HG03045 (cell line): ENCODE data around the gene SNRNP200.

Experiments used
- ATAC-seq: cut with Tn5 transposase; IDR thresholded peaks from one replicate; pipeline ENCODE4 v1.9.1; 2021; ENCODE audit warnings: mild to moderate bottlenecking, moderate library complexity; ENCODE audit not compliant: unreplicated experiment

The SNRNP200 gene

GRCh38 chr2:96305091-96305978 is at the start of gene SNRNP200:
Gene SNRNP200, minus strand, starts transcription at chr2:96305546. Its CDS starts 109 bp downstream, at chr2:96305437.
- ATAC-seq = peak; percentile 95

DNA sequence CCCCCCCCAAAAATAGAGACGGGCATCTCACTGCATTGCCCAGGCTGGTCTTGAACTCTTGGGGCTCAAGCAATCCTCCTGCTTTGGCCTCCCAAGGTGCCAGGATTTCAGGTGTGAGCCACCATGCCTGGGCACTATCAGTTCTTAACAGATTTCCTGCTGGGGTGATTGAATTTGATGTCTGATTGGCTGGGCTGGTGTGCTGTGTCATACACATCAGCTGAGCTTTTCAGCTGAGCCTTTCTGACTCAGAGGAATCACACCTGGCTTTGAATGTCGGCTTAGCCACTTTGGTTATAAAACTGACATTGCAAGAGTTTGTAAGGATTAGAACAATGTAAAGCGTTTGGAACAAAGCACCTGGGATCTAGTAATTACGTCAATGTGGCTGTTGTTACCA is 49.1 kb upstream of the SNRNP200 start:
- ATAC-seq = no peak

DNA sequence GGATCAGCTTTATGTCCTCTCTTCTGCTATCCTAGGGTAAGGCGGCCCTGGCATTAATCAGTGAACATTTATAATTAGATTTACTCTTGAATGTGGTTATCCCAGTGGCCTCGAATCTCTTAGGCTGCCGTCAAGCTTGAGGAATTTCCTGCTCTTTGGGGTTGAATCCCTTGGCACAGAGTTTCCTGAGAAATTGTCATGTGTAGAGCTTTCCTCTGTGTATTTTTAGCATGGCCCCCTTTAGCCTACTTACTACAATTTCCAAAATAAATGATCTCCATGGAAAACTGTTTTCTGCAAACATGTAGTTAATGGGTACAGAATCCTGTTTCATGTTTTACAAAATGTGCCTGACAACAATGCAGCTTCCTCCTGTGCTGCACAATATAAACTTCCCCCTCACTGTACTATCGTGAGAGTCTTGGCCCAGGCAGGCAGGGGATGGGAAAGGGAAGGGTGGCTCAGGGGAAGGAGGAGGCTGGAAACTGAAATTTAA is 48.3 kb upstream of the SNRNP200 start:
- no peak for ATAC-seq

DNA sequence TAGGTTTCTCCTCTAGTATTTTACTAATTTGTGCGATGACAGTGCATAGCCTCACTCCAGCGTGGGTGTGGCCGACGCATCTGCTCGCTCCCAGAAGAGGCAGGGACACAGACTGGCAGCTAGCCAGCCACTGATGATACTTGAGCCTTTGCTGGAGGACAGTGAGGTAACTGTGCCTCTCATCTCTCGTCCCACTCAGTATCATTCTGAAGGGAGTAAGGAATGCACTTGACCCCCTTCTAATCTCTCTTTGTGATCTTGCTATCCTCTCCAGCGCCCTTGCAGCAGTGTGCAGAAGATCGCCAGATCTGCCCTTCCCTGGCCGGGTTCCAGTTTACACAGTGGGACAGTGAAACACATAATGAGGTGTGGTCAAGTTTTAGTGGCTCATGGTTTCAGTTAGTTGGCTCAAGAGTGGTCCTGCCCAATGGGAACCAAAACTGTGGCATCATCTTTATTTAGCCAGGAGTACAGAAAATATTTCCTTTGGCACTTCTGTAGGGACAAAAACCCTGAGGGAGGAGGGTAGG is 47.8 kb upstream of the SNRNP200 start:
- ATAC-seq = no peak

DNA sequence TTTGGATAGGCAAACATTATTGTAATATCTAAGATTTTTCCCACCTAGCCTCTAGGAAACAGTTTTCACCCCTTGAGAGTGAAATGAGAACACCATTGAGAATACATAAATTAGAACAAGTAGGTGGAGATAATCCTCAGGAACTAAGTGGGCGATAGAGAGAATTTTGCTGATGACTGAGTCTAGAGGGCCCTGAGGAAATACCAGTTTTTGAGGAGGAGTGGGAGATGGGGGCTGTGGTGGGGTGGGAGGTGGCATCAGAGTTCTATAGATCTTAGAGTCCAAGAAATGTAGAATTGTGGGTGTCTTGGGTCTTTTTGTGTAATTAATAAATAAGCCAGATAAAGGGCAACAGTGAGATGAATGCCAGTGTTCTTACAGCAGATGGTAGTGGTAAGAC is 42.0 kb upstream of the SNRNP200 start:
- ATAC-seq = no peak

DNA sequence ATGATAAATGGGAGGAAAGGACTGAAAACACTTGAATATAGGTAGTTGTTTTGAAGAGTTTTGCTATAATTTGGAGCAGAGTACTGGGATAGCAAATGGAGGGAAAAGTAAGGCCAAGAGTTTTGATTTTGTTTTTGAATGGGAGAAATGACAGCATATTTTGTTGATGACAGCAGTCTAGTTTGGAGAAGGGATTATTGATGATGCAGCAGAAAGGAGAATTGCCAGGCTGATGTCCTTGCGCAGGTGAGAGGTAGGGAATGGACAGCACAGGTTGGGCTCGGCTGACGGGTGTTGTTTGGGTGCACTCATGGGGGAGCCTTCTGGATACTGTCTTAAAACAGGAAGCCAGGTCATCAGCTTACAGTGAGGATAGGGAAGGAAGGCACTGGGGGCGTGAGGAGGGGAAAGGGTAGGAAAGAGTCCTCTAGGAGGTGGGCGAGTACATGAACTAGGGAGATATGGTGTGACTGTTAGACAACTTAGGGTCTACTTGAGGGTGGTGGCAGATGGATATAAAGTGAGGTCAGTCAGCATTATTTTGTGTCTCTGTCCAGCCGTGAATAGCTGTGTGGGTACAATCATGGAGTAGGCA is 40.6 kb upstream of the SNRNP200 start:
- ATAC-seq = no peak

- no peak for ATAC-seq
These were observed 40.1 kb upstream of the SNRNP200 start for GRCh38 chr2:96345438-96345837.

GRCh38 chr2:96344011-96344410 is 38.7 kb upstream of the SNRNP200 start:
- ATAC-seq = peak; percentile 77

DNA sequence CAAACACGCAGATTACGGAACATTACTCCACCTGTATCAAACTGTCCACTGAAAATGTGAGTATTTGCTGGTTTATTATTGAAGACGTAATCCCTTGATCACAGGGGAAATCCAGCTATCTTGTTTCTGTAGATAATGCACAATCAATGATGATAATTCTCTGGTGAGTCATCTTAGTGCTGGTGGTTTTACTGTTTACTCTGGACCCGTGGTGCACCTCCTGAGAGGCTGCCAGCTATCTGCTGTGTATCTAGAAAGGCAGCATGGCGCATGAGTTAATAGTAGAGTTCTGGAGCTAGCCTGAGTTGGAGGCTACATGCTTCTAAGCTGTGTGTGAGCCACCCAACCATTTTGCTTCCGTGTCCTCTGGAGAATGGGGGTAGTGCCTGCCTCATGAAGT is 36.7 kb upstream of the SNRNP200 start:
- ATAC-seq = no peak

GRCh38 chr2:96341641-96342040 is 36.3 kb upstream of the SNRNP200 start:
- no peak for ATAC-seq

GRCh38 chr2:96340493-96341414 is 35.4 kb upstream of the SNRNP200 start:
- ATAC-seq = no peak

DNA sequence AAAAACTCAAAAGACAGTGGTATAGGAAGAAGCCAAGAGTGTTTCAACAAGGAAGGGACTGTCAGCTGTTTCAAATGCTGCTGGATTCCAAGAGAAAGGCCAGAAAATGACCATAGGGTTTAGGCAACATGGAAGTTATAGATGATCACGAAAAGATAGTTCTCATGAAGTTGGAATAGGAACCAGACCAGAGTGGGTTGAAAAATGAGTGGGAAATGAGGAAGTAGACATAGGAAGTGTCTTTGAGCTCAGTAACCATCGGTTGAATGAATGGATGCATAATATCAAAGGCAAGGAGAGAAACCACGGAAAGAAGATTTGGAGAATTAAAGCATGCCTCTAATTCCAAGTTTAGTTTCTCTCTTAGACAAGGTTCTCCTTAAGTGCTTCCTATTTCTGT is 31.5 kb upstream of the SNRNP200 start:
- no peak for ATAC-seq

GRCh38 chr2:96336104-96336775 is 30.9 kb upstream of the SNRNP200 start:
- ATAC-seq = no peak

GRCh38 chr2:96333708-96334107 is 28.4 kb upstream of the SNRNP200 start:
- no peak for ATAC-seq

DNA sequence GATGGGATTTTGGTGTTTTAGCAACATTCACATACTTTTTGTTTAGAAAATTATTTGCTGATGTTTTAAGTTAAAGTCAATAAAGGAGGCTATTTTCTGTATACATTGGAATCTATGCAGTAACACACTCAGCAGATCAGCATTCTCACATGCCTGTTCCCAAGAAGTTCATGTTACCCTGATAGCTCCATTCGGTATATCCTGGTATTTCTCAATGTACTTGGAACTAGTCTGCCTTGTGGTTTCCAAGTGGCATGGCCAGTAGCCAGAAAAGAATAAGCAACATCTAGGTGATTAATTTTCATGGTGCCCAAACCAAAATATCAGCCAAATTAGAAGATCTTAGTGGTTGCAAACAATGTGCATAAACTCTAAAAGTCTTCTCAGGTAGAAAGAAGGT is 25.1 kb upstream of the SNRNP200 start:
- no peak for ATAC-seq

GRCh38 chr2:96329874-96330273 is 24.5 kb upstream of the SNRNP200 start:
- no peak for ATAC-seq

DNA sequence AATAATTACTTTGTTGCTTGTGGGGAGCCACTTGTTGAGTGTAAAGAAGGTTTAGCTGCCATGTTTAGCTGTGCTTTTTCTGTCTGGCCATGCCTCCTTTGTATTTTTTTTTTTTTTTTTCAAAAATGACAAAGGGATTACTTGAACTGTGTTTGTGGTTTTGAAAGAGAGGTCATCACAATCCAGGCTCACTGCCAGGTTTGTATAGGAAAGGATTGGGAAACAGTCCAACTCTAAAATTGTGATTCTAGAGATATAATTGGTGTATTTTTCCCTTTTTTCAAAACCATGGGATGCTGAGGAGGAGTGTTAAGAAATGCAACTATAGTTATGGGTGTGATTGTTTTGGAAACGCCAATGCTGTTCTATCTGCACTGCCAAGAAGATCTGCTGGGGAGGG is 24.1 kb upstream of the SNRNP200 start:
- no peak for ATAC-seq

DNA sequence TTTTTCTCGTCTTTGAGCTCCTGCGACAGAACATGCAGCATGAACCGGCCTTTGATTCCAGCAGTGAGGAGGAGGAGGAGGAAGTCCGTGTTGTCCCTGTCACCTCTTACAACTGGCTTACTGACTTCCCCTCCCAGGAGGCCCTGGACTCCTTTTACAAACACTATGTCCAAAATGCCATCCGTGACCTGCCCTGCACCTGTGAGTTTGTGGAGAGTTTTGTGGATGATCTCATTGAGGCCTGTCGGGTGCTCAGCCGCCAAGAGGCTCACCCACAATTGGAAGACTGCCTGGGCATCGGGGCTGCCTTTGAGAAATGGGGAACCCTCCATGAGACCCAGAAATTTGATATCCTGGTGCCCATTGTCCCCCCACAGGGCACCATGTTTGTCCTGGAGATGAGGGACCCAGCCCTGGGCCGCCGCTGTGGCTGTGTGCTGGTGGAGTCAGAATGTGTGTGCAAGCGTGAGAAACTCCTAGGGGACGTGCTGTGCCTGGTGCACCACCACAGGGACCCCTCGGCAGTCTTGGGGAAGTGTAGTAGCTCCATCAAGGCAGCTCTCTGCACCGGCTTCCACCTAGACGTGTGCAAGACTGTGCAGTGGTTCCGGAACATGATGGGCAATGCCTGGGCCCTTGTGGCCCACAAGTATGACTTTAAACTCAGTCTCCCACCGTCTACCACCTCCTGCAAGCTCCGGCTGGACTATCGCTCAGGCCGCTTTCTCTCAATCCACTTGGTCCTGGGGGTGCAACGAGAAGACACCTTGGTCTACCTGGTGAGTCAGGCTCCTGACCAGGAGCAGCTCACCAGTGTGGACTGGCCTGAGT is 21.9 kb upstream of the SNRNP200 start:
- ATAC-seq = no peak

DNA sequence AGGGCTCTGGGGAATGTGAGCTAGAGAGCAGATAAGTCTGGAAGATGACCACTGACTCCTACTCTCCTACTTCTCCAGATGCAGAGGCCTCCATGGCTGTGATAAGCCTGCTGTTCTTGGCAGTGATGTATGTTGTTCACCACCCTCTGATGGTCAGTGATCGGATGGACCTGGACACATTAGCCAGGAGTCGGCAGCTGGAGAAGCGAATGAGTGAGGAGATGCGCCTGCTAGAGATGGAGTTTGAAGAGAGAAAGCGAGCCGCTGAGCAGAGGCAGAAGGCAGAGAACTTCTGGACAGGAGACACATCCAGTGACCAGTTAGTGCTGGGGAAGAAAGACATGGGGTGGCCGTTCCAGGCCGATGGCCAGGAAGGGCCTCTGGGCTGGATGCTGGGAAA is 21.2 kb upstream of the SNRNP200 start:
- no peak for ATAC-seq

GRCh38 chr2:96325884-96326255 is 20.5 kb upstream of the SNRNP200 start:
- no peak for ATAC-seq
